Activated CD8-positive, alpha-beta memory T cell treated with anti-CD3 and anti-CD28 coated beads for 48 hours (primary cell): ENCODE measurements around the gene GGT6.
A peak's percentile ranks its signal among the peaks of the same experiment; 100 is the strongest.
"Not testable (repeated sequence)": the region's sequence is repeated elsewhere in the genome, so short reads cannot be mapped to it uniquely, and the experiment has no call there.

Experiments
- DNase-seq, 3 experiments: peaks; one replicate each; pipeline ENCODE4 v3.0.0-alpha.2; 2020; ENCODE audit warnings: low read depth in 2 of 3, low spot score in 2 of 3

Gene GGT6

GRCh38 chr17:4560421-4560820, at the start of gene GGT6:
GGT6 (minus strand) TSS chr17:4560577; CDS start chr17:4560521, 56 bp downstream.
- no peak for DNase-seq

- no peak for DNase-seq
Observed at GRCh38 chr17:4610162-4610561, 49.8 kb upstream of the GGT6 start.

GRCh38 chr17:4609761-4610160, 49.4 kb upstream of the GGT6 start:
- no peak for DNase-seq

- no peak for DNase-seq
Observed at GRCh38 chr17:4607773-4608187, 47.4 kb upstream of the GGT6 start.

- no peak for DNase-seq
Observed at GRCh38 chr17:4607261-4607741, 46.9 kb upstream of the GGT6 start.

GRCh38 chr17:4605826-4606225, 45.4 kb upstream of the GGT6 start:
- no peak for DNase-seq

GRCh38 chr17:4604736-4605135, 44.4 kb upstream of the GGT6 start:
- not testable (repeated sequence) for DNase-seq

- no peak for DNase-seq
Observed at GRCh38 chr17:4604111-4604644, 43.8 kb upstream of the GGT6 start.

GRCh38 chr17:4602041-4602440, 41.7 kb upstream of the GGT6 start:
- no peak for DNase-seq

- no peak for DNase-seq
Observed at GRCh38 chr17:4601326-4601725, 40.9 kb upstream of the GGT6 start.

GRCh38 chr17:4600563-4600962, 40.2 kb upstream of the GGT6 start:
- DNase-seq: no peak

GRCh38 chr17:4599505-4600281, 39.3 kb upstream of the GGT6 start:
- DNase-seq: no peak

GRCh38 chr17:4598776-4599504, 38.6 kb upstream of the GGT6 start:
- DNase-seq: no peak

GRCh38 chr17:4597975-4598374, 37.6 kb upstream of the GGT6 start:
- no peak for DNase-seq

- no peak for DNase-seq
Observed at GRCh38 chr17:4596636-4597380, 36.4 kb upstream of the GGT6 start.

- DNase-seq: not testable (repeated sequence)
Observed at GRCh38 chr17:4595685-4596342, 35.4 kb upstream of the GGT6 start.

- peak in 2 of 3 experiments; percentile 11 to 18 for DNase-seq
Observed at GRCh38 chr17:4594931-4595684, 34.7 kb upstream of the GGT6 start.

- no peak for DNase-seq
Observed at GRCh38 chr17:4594406-4594805, 34.0 kb upstream of the GGT6 start.

GRCh38 chr17:4593021-4593421, 32.6 kb upstream of the GGT6 start:
- no peak for DNase-seq
